A673 (cell line): ENCODE measurements around the gene AP3D1. TPM values are rescaled to one million over a fixed set of nuclear protein-coding genes. Genes with fewer than 3 reads are reported as not detected.

ENCODE experiments used
- BruUV-seq: library from RNA; stranded (reverse); fragments of 400-500 nt; replicated peaks from 2 replicates; lab custom pipeline; 2021; lab: Mats Ljungman, UMichigan
- CTCF ChIA-PET: fragments of 300-600 bp; sonication (Branson Sonifier 250); formaldehyde crosslinking; loops from one replicate; lab custom pipeline; 2022; ENCODE audit warnings: antibody characterized with exemption; lab: Charles Lee
- POLR2A ChIA-PET: fragments of 300-600 bp; sonication (Branson Sonifier 250); formaldehyde crosslinking; loops from one replicate; lab custom pipeline; 2022; ENCODE audit warnings: antibody characterized with exemption; ENCODE audit not compliant: low non-redundant PET; lab: Charles Lee
- DNase-seq: peaks from one replicate; pipeline ENCODE4 v3.0.0-alpha.2; 2015; ENCODE audit warnings: low spot score
- H3K27ac ChIP-seq: fragments of 200-600 bp; sonication (generic); 2 replicates; pipeline ENCODE4 v1.5.1; 2016; ENCODE audit warnings: mixed run types, low read depth, mild to moderate bottlenecking, mixed read lengths, antibody characterized with exemption, low read length; ENCODE audit not compliant: poor library complexity, severe bottlenecking
- H3K27me3 ChIP-seq: fragments of 200-600 bp; sonication (generic); replicated peaks from 2 replicates; pipeline ENCODE4 v1.6.1; 2017; ENCODE audit warnings: mixed run types, low read depth, mild to moderate bottlenecking, mixed read lengths, antibody characterized with exemption, low read length; ENCODE audit not compliant: insufficient read depth, poor library complexity
- H3K36me3 ChIP-seq: fragments of 200-600 bp; sonication (generic); 2 replicates; pipeline ENCODE4 v1.6.1; 2016; ENCODE audit warnings: mixed run types, mild to moderate bottlenecking, mixed read lengths, antibody characterized with exemption, low read length; ENCODE audit not compliant: insufficient read depth, poor library complexity, severe bottlenecking
- H3K4me1 ChIP-seq: fragments of 200-600 bp; sonication (generic); 2 replicates; pipeline ENCODE4 v1.6.1; 2017; ENCODE audit warnings: mixed run types, mild to moderate bottlenecking, mixed read lengths, antibody characterized with exemption, low read length; ENCODE audit not compliant: insufficient read depth, poor library complexity, severe bottlenecking
- H3K4me3 ChIP-seq: fragments of 200-600 bp; sonication (generic); 2 replicates; pipeline ENCODE4 v1.5.1; 2016; ENCODE audit warnings: low read depth, mixed run types, mild to moderate bottlenecking, mixed read lengths, low read length; ENCODE audit not compliant: poor library complexity, severe bottlenecking
- H3K9me3 ChIP-seq: fragments of 200-600 bp; sonication (generic); 2 replicates; pipeline ENCODE4 v1.6.1; 2016; ENCODE audit warnings: mixed run types, low read depth, mild to moderate bottlenecking, mixed read lengths, antibody characterized with exemption, low read length; ENCODE audit not compliant: poor library complexity, severe bottlenecking
- CTCF ChIP-seq: fragments of 300-800, 200-600 bp; sonication (generic); conservative IDR thresholded peaks from 2 replicates; pipeline ENCODE4 v1.5.1; 2017; ENCODE audit warnings: low read depth, mild to moderate bottlenecking, antibody characterized with exemption, low read length, moderate library complexity, mixed read lengths
- EZH2 ChIP-seq: fragments of 200-600 bp; sonication (generic); IDR thresholded peaks from 2 replicates; pipeline ENCODE4 v1.6.1; 2017; ENCODE audit warnings: borderline replicate concordance, low read depth, mild to moderate bottlenecking, mixed read lengths, antibody characterized with exemption, low read length; ENCODE audit not compliant: poor library complexity, severe bottlenecking
- intact Hi-C: fragments of 100-400 bp; cut with micrococcal nuclease; formaldehyde crosslinking; loops from one replicate; pipeline ENCODE4 v1.10.0; 2022; ENCODE audit not compliant: unreplicated experiment
- total RNA-seq: library from RNA; stranded (reverse); gene quantifications from 2 replicates; pipeline ENCODE4 v1.2.3, GENCODE V29; 2021

The AP3D1 gene
- total RNA-seq, 1 experiment from 2014 or later: 148 TPM

- TF ChIP-seq CTCF (no peak), EZH2 (no peak)
- H3K36me3 ChIP-seq: peaks cover 62% of the 10 kb centered on the region
- POLR2A ChIA-PET: no interaction called here
- DNase-seq: no peak
- H3K27ac ChIP-seq: no peak overlapping the region
- peaks cover 1% of the 10 kb centered on the region for H3K4me1 ChIP-seq
- BruUV-seq: no TSS peak
- CTCF ChIA-PET: no interaction called here
- intact Hi-C loops: no loop called here
- H3K27me3 ChIP-seq: no peaks in the 10 kb centered on the region
- no peak overlapping the region for H3K4me3 ChIP-seq
- H3K9me3 ChIP-seq: no peaks in the 10 kb centered on the region
Observed at GRCh38 chr19:2122982-2123381, 28.4 kb downstream of the AP3D1 start.

- CTCF ChIA-PET: no interaction called here
- intact Hi-C loops: no loop called here
- POLR2A ChIA-PET: no interaction called here
- Histone ChIP-seq H3K27ac (no peak overlapping the region), H3K36me3 (peaks cover 65% of the 10 kb centered on the region), H3K4me1 (no peaks in the 10 kb centered on the region), H3K27me3 (no peaks in the 10 kb centered on the region), H3K4me3 (no peak overlapping the region), H3K9me3 (no peaks in the 10 kb centered on the region)
- no peak for DNase-seq
- no TSS peak for BruUV-seq
- TF ChIP-seq EZH2 (no peak), CTCF (no peak)
Observed at GRCh38 chr19:2122251-2122650, 29.1 kb downstream of the AP3D1 start.

- Histone ChIP-seq H3K27ac (no peak overlapping the region), H3K27me3 (no peaks in the 10 kb centered on the region), H3K4me3 (no peak overlapping the region), H3K9me3 (no peaks in the 10 kb centered on the region), H3K36me3 (peaks cover 69% of the 10 kb centered on the region), H3K4me1 (no peaks in the 10 kb centered on the region)
- no peak for TF ChIP-seq CTCF
- TF ChIP-seq EZH2: no peak
- intact Hi-C loops: no loop called here
- ChIA-PET CTCF (no interaction called here), POLR2A (no interaction called here)
- no peak for DNase-seq
- no TSS peak for BruUV-seq
Observed at GRCh38 chr19:2121416-2122051, 29.8 kb downstream of the AP3D1 start.
